Measurements from ENCODE around the gene TMPRSS4.

Gene TMPRSS4

DNA sequence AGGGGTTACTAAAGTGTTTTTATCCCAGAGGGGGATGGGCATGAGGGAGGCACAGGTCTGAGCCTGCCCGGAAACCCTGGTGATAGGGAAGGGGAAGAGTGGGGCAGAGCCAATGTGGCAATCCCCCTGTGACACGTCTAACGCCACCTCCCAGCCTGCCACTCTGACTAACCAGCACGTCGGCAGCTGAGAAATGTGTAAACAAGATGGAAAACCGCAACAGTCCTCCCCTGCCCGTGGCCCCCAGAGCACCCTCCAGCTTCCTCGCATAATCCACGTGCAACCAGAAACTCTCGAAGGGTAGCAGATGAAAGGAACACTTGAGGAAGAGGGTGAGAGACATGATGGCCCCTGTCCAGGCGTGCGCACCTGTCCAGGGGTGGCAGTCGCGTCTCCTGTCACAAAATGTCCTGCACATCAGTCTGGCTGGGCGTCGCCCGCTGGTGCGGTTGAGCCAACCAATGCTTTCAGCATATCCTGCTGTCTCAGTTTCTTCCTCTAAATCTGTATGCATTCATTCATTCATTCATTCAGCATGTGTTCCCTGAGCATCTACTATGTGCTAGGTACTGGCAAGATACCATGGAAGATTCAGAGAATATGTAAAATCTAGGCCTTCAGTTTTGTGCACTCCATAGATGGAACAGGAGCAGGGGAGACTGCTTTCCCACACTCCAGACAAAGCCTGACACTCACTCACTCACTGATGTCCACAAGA, 4.5 kb downstream of the TMPRSS4 start:
- DNase-seq, result no peak

GRCh38 chr11:118082880-118083552, 6.1 kb downstream of the TMPRSS4 start:
- no peak for DNase-seq

DNA sequence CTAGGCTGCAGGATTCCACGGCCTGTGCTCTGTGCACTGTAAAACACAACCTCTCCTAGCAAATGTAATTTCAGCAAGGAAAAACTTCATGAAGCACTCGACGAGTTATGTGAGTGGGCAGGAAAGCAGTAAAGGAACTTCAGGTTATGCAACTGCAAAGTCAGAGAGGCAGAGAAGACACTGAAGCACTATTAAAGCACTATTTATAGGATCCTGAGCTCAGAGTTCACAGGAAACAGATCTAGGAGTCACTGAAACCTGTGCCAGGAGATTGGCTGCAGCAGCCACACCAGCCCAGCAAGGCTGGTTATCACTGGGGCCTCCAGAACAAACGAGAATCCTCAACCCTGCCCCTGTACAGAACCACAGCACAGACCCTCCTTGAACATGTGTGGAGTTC, 7.4 kb downstream of the TMPRSS4 start:
- no peak for DNase-seq

DNA sequence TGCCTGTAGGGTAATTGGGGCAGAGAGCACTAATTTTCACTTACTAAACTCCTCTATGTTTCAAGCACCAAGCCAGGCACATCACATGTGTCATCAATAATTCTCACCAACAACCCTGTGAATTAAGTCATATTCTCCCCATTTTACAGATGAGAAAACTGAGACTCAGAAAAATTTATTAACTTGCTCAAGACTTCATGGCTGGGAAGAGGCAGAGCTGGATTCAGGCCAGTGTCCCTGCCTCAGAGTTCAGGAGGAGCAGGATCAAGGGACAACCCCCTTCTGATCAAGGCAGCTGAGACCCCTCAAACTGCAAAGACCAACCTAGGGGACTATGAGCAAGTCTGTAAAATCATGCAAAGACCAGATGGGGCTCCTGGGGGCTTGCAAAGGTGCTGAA, 7.8 kb downstream of the TMPRSS4 start:
- no peak for DNase-seq

GRCh38 chr11:118086913-118087768, 10.3 kb downstream of the TMPRSS4 start, which contains the start of gene SMIM35:
Gene SMIM35 (minus strand): TSS chr11:118086963. CDS start chr11:118086757, 206 bp downstream.
- no peak for DNase-seq

DNA sequence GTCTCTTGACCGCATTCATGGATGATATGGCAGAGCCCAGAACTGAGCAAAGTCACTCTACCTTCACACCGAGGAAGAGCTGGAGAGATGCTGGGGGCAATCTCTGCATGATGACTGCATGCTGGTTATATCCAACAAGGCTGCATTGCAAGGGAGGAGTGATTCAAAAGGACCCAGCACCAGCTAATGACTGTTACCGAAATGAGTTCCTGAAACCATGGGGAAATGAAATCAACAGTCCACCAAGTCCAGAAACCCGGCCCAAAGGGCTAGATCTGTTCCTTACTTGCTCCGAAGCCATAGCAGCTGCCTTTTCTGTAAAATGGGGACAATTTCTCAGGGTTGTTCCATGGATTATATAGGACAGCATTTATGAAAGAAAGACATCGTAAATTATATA, 11.1 kb downstream of the TMPRSS4 start:
- DNase-seq, result no peak

- no peak for DNase-seq
These were observed 11.7 kb downstream of the TMPRSS4 start for GRCh38 chr11:118088531-118088930.

GRCh38 chr11:118090545-118091162, 13.8 kb downstream of the TMPRSS4 start:
- DNase-seq, result no peak

GRCh38 chr11:118091690-118092089, 14.8 kb downstream of the TMPRSS4 start:
- no peak for DNase-seq

GRCh38 chr11:118092907-118093571, 16.2 kb downstream of the TMPRSS4 start:
- DNase-seq, result no peak

DNA sequence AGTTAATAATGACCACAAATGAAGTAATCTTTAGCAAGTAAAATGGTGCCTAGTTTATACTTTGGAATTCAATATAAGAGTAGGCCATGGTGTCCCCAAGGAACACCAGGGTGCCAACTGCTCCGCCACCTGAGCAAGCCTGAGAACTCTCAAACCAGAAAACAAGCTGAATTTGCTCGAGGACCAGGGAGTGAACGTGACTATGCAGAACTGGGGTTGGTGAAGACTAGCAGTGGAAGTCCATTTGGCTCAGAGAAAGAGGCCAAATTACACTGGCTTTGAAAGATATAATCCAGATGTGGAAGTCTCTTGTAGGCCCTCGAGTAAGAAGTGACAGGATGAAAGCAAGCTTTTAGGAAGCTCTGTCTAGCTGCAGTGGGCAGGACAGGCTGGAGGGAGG, 18.6 kb downstream of the TMPRSS4 start:
- no peak for DNase-seq

GRCh38 chr11:118095967-118096367, 19.1 kb downstream of the TMPRSS4 start:
- no peak for DNase-seq

DNA sequence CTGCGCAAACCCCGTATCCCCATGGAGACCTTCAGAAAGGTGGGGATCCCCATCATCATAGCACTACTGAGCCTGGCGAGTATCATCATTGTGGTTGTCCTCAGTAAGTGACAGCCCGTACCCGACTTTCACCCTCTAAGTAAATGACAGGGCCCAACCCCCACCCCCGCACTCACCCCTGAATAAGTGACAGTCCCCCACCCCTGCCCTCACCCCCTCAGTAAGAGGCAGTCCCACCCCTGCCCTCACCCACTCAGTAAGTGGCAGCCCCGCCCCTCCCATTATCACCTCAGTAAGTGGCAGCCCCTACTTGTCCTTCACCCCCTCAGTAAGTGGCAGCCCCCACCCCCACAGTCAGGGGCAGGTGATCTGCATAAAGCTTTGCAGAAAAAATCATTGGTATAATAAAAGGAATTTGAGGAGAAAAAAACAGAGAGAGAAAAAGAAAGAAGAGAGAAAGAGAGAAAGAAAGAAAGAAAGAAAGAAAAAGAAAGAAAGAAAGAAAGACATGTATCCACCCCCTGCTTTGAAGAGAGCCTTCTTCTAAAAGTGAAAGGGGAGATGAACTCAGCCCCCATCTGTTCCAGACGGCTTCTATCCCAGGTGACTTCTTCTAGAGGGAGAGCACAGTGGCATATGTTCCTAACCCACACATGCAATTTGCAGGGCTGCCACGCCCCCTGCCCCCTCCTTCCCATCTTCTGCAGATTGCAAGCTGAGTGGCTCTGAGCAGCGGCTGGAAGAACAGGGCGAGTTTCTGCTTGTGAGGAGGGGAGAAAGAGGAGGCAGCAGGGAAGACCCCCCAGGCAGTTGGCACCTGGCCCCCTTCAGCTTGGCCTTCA, 22.3 kb downstream of the TMPRSS4 start:
- no peak for DNase-seq

- no peak for DNase-seq
These were observed 23.1 kb downstream of the TMPRSS4 start for GRCh38 chr11:118099838-118100556.

GRCh38 chr11:118100691-118101232, 23.9 kb downstream of the TMPRSS4 start:
- no peak for DNase-seq

DNA sequence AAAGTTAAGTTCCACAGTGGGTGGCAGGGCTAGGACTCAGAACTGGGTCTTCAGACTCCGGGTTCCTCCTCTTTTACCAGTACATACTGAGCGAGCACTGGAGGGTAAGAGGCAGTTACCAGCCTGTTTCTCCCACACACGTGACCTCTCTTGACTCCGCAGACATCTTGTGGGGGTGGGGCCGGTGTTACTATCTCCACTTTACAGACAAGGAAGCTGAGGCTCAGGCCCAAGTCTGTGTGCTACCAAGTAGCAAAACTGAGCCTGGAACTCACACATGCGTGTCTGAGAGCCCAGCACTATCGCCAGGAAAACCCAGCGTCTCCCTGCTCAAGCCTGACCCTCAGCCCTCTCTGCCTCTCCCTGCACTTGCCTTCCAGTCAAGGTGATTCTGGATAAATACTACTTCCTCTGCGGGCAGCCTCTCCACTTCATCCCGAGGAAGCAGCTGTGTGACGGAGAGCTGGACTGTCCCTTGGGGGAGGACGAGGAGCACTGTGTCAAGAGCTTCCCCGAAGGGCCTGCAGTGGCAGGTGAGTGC, 25.9 kb downstream of the TMPRSS4 start:
- DNase-seq, result no peak

- DNase-seq, result no peak
These were observed 27.6 kb downstream of the TMPRSS4 start for GRCh38 chr11:118104491-118104890.

DNA sequence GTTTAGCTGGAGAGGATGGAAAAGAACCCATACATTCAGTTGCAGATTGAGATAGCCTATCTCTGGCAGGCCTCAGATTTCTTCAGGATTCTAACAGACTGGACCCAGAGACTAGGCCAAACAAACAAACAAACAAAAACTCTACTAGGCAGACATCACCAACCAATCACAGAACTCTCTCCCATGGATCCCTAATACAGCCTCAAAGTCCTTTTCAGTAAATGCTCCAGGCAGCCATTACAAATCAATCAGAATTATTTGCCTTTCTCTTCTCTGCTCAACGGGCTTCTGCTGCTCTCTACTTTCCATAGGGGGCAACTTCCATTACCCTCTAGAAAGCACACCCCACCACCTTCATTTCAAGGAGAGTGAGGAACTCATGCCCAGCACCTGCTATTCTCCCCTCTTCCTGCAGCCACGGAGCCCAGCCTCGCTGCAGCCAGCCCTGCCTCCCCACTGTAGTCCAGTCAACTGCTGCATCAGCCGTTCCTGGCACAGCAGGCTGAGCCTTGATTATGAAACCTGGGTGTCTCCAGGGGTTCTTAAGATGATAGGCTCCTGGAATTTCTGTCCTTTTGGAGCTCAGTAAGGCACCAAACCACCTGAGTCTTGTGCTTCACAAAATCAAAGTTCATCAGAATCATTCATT, 28.9 kb downstream of the TMPRSS4 start:
- no peak for DNase-seq

GRCh38 chr11:118106789-118107335, 30.0 kb downstream of the TMPRSS4 start:
- peak; percentile 28 for DNase-seq
